ENCODE results near the gene DNAH2.

- no peak for TF ChIP-seq CTCF (IDR thresholded peaks at IDR 0.05)
- no peak for TF ChIP-seq POLR2A (IDR thresholded peaks at IDR 0.05)
- no peak for TF ChIP-seq EP300 (IDR thresholded peaks at IDR 0.05)
Observed at GRCh38 chr17:7744416-7744815, 26.9 kb downstream of the DNAH2 start.

All from sigmoid colon (tissue), 4 donors.